ENCODE results near the gene THY1. TPM values are rescaled to one million over a fixed set of nuclear protein-coding genes. Genes with fewer than 3 reads are reported as not detected.

The THY1 gene
- total RNA-seq, 1 experiment from 2014 or later = 13.7 TPM

DNA sequence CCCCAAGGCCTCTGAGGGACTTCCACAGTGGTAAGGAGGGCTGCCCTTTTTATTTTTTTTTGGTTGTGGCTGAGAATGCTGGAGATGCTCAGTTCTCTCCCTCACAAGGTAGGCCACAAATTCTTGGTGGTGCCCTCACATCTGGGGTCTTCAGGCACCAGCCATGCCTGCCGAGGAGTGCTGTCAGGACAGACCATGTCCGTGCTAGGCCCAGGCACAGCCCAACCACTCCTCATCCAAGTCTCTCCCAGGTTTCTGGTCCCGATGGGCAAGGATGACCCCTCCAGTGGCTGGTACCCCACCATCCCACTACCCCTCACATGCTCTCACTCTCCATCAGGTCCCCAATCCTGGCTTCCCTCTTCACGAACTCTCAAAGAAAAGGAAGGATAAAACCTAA, 4.2 kb downstream of the THY1 start:
- Histone ChIP-seq H3K27ac (ENCODE audit: low read length) (no peak overlapping the region), H3K36me3 (ENCODE audit: control insufficient read depth, insufficient read depth, low read length) (no peaks in the 10 kb centered on the region), H3K27me3 (ENCODE audit: control insufficient read depth, insufficient read depth, low read length) (peaks cover 5% of the 10 kb centered on the region), H3K4me3 (ENCODE audit: low read depth in 2 of 2, low read length in 2 of 2) (no peak overlapping the region), H3K4me1 (ENCODE audit: control insufficient read depth, insufficient read depth, low read length) (peaks cover 14% of the 10 kb centered on the region; the same call in 1 of the 2 replicates), H3K9me3 (ENCODE audit: control insufficient read depth, insufficient read depth, low read depth, low read length) (no peaks in the 10 kb centered on the region)
- intact Hi-C loops (cut with micrococcal nuclease; ENCODE audit: unreplicated experiment) (no loop called here), in situ Hi-C loops (cut with HindIII; ENCODE audit: low pct_unique_long_range_greater_than_20kb, low sequenced_read_pairs) (no loop called here)
- TF ChIP-seq, protein P1, sequence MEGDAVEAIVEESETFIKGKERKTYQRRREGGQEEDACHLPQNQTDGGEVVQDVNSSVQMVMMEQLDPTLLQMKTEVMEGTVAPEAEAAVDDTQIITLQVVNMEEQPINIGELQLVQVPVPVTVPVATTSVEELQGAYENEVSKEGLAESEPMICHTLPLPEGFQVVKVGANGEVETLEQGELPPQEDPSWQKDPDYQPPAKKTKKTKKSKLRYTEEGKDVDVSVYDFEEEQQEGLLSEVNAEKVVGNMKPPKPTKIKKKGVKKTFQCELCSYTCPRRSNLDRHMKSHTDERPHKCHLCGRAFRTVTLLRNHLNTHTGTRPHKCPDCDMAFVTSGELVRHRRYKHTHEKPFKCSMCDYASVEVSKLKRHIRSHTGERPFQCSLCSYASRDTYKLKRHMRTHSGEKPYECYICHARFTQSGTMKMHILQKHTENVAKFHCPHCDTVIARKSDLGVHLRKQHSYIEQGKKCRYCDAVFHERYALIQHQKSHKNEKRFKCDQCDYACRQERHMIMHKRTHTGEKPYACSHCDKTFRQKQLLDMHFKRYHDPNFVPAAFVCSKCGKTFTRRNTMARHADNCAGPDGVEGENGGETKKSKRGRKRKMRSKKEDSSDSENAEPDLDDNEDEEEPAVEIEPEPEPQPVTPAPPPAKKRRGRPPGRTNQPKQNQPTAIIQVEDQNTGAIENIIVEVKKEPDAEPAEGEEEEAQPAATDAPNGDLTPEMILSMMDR (IDR thresholded peaks at IDR 0.05) = no peak
- TF ChIP-seq TCF7L2 (IDR thresholded peaks at IDR 0.05; ENCODE audit: low read depth, low read length) (no peak), POLR2AphosphoS5 (IDR thresholded peaks at IDR 0.05; ENCODE audit: low read depth, low read length) (no peak), SIN3A (IDR thresholded peaks at IDR 0.05; ENCODE audit: borderline replicate concordance, insufficient read depth, low read depth, low read length) (no peak)
- TF ChIP-seq, protein P2, sequence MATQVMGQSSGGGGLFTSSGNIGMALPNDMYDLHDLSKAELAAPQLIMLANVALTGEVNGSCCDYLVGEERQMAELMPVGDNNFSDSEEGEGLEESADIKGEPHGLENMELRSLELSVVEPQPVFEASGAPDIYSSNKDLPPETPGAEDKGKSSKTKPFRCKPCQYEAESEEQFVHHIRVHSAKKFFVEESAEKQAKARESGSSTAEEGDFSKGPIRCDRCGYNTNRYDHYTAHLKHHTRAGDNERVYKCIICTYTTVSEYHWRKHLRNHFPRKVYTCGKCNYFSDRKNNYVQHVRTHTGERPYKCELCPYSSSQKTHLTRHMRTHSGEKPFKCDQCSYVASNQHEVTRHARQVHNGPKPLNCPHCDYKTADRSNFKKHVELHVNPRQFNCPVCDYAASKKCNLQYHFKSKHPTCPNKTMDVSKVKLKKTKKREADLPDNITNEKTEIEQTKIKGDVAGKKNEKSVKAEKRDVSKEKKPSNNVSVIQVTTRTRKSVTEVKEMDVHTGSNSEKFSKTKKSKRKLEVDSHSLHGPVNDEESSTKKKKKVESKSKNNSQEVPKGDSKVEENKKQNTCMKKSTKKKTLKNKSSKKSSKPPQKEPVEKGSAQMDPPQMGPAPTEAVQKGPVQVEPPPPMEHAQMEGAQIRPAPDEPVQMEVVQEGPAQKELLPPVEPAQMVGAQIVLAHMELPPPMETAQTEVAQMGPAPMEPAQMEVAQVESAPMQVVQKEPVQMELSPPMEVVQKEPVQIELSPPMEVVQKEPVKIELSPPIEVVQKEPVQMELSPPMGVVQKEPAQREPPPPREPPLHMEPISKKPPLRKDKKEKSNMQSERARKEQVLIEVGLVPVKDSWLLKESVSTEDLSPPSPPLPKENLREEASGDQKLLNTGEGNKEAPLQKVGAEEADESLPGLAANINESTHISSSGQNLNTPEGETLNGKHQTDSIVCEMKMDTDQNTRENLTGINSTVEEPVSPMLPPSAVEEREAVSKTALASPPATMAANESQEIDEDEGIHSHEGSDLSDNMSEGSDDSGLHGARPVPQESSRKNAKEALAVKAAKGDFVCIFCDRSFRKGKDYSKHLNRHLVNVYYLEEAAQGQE (IDR thresholded peaks at IDR 0.05; ENCODE audit: insufficient read depth in 1 of 2, low read depth in 2 of 2, low read length in 1 of 2) = no peak
- ATAC-seq = no peak
- CTCF ChIA-PET = no interaction called here
- DNase-seq (ENCODE audit: low read depth, low spot score) = no peak
- POLR2A ChIA-PET = no interaction called here
- BruUV-seq (replicated peaks) = no TSS peak

DNA sequence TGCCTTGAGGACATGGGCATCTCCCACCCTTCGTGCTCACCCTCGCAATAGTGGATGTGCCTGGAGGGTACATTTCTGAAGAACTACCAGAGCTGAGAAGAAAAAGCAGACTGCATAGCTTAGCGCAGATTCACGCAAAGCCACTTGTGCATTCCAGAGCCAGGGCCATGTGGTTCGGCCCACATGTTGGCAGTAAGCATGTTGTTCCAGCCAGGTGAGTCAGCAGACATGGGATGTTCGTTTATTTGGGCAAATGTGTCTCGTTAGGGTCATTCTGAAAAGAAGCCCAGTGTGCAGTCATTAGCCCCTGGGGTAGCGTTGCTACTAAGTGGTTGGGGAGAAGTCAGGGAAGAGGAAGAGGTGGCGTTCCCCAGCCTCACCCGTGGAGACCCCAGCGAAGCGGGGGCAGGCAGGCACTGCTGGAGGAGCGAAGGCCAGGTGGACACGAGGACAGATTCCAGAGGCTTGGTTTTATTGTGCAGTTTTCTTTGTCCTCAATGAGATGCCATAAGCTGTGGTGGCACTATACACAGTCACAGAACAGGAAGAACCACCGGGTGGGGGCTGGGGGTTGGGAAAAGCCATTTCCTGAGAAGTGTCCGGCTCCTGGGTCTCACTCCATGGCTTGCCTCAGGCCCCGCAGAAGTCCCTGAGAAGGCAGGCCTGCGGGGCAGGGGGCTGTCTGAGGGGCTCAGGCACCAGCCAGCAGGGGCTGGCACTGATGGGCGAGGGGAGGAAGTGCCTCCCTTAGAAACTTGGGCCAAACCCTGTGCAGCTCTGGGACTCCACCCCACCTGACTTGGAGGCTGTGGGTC, 5.0 kb downstream of the THY1 start:
- ATAC-seq = no peak

More for the DNA sequence above, 5.0 kb downstream of the THY1 start:
- Histone ChIP-seq H3K36me3 (ENCODE audit: control insufficient read depth, insufficient read depth, low read length) (no peaks in the 10 kb centered on the region), H3K9me3 (ENCODE audit: control insufficient read depth, insufficient read depth, low read depth, low read length) (no peaks in the 10 kb centered on the region), H3K4me3 (ENCODE audit: low read depth in 2 of 2, low read length in 2 of 2) (no peak overlapping the region), H3K27ac (ENCODE audit: low read length) (no peak overlapping the region), H3K27me3 (ENCODE audit: control insufficient read depth, insufficient read depth, low read length) (peaks cover 5% of the 10 kb centered on the region), H3K4me1 (ENCODE audit: control insufficient read depth, insufficient read depth, low read length) (peaks cover 14% of the 10 kb centered on the region; the same call in 1 of the 2 replicates)
- CTCF ChIA-PET = no interaction called here
- in situ Hi-C loops (cut with HindIII; ENCODE audit: low pct_unique_long_range_greater_than_20kb, low sequenced_read_pairs) (no loop called here), intact Hi-C loops (cut with micrococcal nuclease; ENCODE audit: unreplicated experiment) (no loop called here)
- no TSS peak for BruUV-seq (replicated peaks)
- no peak for DNase-seq (ENCODE audit: low read depth, low spot score)
- TF ChIP-seq, protein P1 (IDR thresholded peaks at IDR 0.05) = no peak
- TF ChIP-seq, protein P2 (IDR thresholded peaks at IDR 0.05; ENCODE audit: insufficient read depth in 1 of 2, low read depth in 2 of 2, low read length in 1 of 2) = no peak
- TF ChIP-seq POLR2AphosphoS5 (IDR thresholded peaks at IDR 0.05; ENCODE audit: low read depth, low read length) (no peak), SIN3A (IDR thresholded peaks at IDR 0.05; ENCODE audit: borderline replicate concordance, insufficient read depth, low read depth, low read length) (no peak), TCF7L2 (IDR thresholded peaks at IDR 0.05; ENCODE audit: low read depth, low read length) (no peak)
- POLR2A ChIA-PET = no interaction called here
